Ovary (tissue), 10 donors: ENCODE measurements around the gene NDE1. TPM values are rescaled to one million over a fixed set of nuclear protein-coding genes. Genes with fewer than 3 reads are reported as not detected.

Experiments
- DNase-seq, 5 donors: peaks; one replicate each; pipeline ENCODE4 v3.0.0-alpha.2; 2019 to 2020
- H3K27ac ChIP-seq, 2 donors: fragments of 200-600 bp; one replicate each; pipeline versions ENCODE4 v1.5.1 to v1.8.0; 2019 to 2022
- H3K27me3 ChIP-seq: fragments of 200-600 bp; one replicate; pipeline ENCODE4 v1.8.0; 2022
- H3K36me3 ChIP-seq: fragments of 200-600 bp; sonication (generic); one replicate; pipeline ENCODE4 v1.5.1; 2019
- H3K4me1 ChIP-seq: one replicate; pipeline ENCODE4 v1.8.1; 2013; ENCODE audit warnings: mild to moderate bottlenecking, moderate library complexity; ENCODE audit not compliant: insufficient read depth
- H3K4me3 ChIP-seq: fragments of 200-600 bp; sonication (generic); one replicate; pipeline ENCODE4 v1.5.1; 2017
- H3K9me3 ChIP-seq, 2 donors: fragments of 200-600 bp in 1 of 2; sonication (generic) in 1 of 2; one replicate each; pipeline versions ENCODE4 v1.5.1 to v1.8.1; 2013 to 2019; ENCODE audit warnings: mild to moderate bottlenecking in 1 of 2, moderate library complexity in 1 of 2
- EP300 ChIP-seq: sonication (generic); formaldehyde crosslinking; IDR thresholded peaks from one replicate; pipeline ENCODE4 v1.6.1; 2017; ENCODE audit warnings: antibody characterized with exemption
- POLR2A ChIP-seq: fragments of 450-650 bp; IDR thresholded peaks from one replicate; pipeline ENCODE4 v1.6.1; 2017; ENCODE audit warnings: antibody characterized with exemption, mild to moderate bottlenecking, moderate library complexity
- WGBS, 3 donors: extraction: QIAGEN DNeasy Blood & Tissue Kit in 1 of 3; methylation state at CpG; one replicate each; pipeline versions ENCODE4 v1.1.5 to v1.1.7; 2013 to 2017; 5-methylcytosine and 5-hydroxymethylcytosine counted together
- intact Hi-C, 4 donors: fragments of 100-400 bp; cut with DNase I; formaldehyde crosslinking; loops; one replicate each; pipeline versions ENCODE4 v1.11.0 to v1.15.1; 2022 to 2023
- long read RNA-seq, 3 donors: library from polyadenylated mRNA in 2 of 3; unstranded in 2 of 3; transcript quantifications; one replicate each; pipeline ENCODE4 v2.0.0 and lab custom pipeline, GENCODE V29; 2021 to 2026
- polyA plus RNA-seq, 2 donors: library from polyadenylated mRNA; stranded (reverse); fragments of 200-250 nt in 1 of 2; fragments of 350-450 nt in 1 of 2; fragmentation: Illumina TruSeq in 1 of 2; extraction: RNeasy Lipid Tissue Mini Kit (QIAGEN cat#74804) in 1 of 2; gene quantifications; one replicate each; pipeline ENCODE4 v1.2.3, GENCODE V29; 2013 to 2014
- total RNA-seq, 7 donors: library from RNA; depleted of rRNA in 2 of 7; stranded (reverse); fragments of >200 nt in 2 of 7; fragmentation: NEBNext Ultra II Directional in 3 of 7; extraction: Animal tissue kit (Norgen Biotek cat#: 25700) in 3 of 7; gene quantifications; one replicate each; pipeline versions ENCODE4 v1.1.0 to v1.2.4, GENCODE V29; 2016 to 2023
- TF ChIP-seq, protein P1 (sequence below), 3 donors: fragments of 450-650 bp in 2 of 3; fragments of 200-600 bp in 1 of 3; IDR thresholded peaks; one replicate each; pipeline versions ENCODE4 v1.5.1 to v1.8.0; 2016 to 2022; ENCODE audit warnings: antibody characterized with exemption in 3 of 3, mild to moderate bottlenecking in 1 of 3
- donor health status: DM: no; HTN: no; CAD: no; lungs with moderate emphysema.
- donor health status: DM: no; HTN: no; CAD: no.
- donor health status: Bipolar disorder and iron deficiency.
- donor health status: DM: yes; HTN: yes; CAD: no.
- donor health status: DM: no; HTN: no; CAD: no.
- donor health status: DM: yes; HTN: yes; CAD: no.

The NDE1 gene
- total RNA-seq (10 to 100 TPM; 11.7 to 26.7 (median 22.4) TPM), polyA plus RNA-seq (10 to 100 TPM in 1 of 2 donors, 1 to 10 TPM in 1; 9.8 to 31.9 TPM)
- long read RNA-seq, donor 1, transcript NDE1-201 (9 exons, 3,221 nt): major isoform, 89 of 192 reads
- long read RNA-seq, donor 1, partial matches to known transcripts: 26 of 192 reads
- long read RNA-seq, donor 1, other reads (novel, unspliced or antisense): 77 of 192 reads
- long read RNA-seq, donor 2: 0 reads
- long read RNA-seq, donor 3, partial matches to known transcripts: 2 of 16 reads
- long read RNA-seq, donor 3, other reads (novel, unspliced or antisense): 10 of 16 reads

GRCh38 chr16:15650019-15650697 is at the start of gene NDE1:
Gene NDE1 (plus strand): TSS chr16:15650245. CDS start chr16:15664779, 14,534 bp downstream.
- peaks cover 4% of the 10 kb centered on the region for H3K4me1 ChIP-seq
- 1% methylated on average over 51 to 71 of the region's 71 CpGs for WGBS, 3 donors
- intact Hi-C loops: no loop called here

DNA sequence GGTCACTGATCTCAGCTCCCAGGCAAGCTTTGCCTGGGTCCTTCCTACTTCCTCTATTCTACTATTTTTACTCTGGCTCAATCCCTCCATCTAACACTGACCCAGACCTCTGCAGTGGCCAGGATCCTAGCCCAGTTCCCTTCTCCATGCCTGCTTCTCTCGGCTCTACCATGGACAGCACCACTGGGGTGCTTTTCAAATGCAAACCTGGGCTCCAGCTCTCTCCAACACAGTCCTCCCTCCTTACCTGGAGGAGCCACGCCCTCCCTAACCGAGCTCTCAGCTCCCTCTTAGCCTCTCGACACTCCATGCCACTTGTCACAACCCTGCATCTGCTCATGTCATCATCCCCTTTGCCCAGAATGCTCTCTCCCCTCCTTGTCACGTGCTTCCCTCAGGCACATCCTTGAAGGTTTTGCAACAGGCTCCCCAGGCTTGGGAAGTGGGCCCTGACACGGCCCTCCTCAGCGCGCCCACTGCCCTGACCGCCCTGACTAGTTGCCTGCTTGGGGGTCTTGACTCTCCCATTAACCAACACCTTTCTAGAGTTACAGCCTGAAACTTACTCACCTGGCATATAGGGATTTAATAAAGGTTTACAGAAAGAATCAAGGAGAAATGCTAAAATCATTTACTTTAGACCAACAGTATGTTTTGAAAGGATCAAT is 48.7 kb upstream of the NDE1 start:
- TF ChIP-seq POLR2A (no peak), EP300 (no peak)
- TF ChIP-seq, protein P1, sequence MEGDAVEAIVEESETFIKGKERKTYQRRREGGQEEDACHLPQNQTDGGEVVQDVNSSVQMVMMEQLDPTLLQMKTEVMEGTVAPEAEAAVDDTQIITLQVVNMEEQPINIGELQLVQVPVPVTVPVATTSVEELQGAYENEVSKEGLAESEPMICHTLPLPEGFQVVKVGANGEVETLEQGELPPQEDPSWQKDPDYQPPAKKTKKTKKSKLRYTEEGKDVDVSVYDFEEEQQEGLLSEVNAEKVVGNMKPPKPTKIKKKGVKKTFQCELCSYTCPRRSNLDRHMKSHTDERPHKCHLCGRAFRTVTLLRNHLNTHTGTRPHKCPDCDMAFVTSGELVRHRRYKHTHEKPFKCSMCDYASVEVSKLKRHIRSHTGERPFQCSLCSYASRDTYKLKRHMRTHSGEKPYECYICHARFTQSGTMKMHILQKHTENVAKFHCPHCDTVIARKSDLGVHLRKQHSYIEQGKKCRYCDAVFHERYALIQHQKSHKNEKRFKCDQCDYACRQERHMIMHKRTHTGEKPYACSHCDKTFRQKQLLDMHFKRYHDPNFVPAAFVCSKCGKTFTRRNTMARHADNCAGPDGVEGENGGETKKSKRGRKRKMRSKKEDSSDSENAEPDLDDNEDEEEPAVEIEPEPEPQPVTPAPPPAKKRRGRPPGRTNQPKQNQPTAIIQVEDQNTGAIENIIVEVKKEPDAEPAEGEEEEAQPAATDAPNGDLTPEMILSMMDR (IDR thresholded peaks at IDR 0.05): no peak
- DNase-seq: no peak
- Histone ChIP-seq H3K4me1 (no peaks in the 10 kb centered on the region), H3K4me3 (no peak overlapping the region), H3K27ac (no peak overlapping the region), H3K27me3 (no peaks in the 10 kb centered on the region), H3K9me3 (no peaks in the 10 kb centered on the region), H3K36me3 (no peaks in the 10 kb centered on the region)
- intact Hi-C loops: no loop called here
- 85 to 86% (median 86%) methylated on average over 9 of the region's 9 CpGs for WGBS, 3 donors

More at GRCh38 chr16:15650019-15650697, at the start of gene NDE1:
- Histone ChIP-seq H3K27me3 (no peaks in the 10 kb centered on the region), H3K27ac (peak within 1 kb of the TSS; percentile 77 to 89), H3K4me3 (peak within 1 kb of the TSS; percentile 73), H3K9me3 (no peaks in the 10 kb centered on the region), H3K36me3 (no peaks in the 10 kb centered on the region)
- TF ChIP-seq, protein P1 (IDR thresholded peaks at IDR 0.05): no peak
- peak; percentile 48 for TF ChIP-seq POLR2A
- peak; percentile 87 to 94 (median 91) for DNase-seq

DNA sequence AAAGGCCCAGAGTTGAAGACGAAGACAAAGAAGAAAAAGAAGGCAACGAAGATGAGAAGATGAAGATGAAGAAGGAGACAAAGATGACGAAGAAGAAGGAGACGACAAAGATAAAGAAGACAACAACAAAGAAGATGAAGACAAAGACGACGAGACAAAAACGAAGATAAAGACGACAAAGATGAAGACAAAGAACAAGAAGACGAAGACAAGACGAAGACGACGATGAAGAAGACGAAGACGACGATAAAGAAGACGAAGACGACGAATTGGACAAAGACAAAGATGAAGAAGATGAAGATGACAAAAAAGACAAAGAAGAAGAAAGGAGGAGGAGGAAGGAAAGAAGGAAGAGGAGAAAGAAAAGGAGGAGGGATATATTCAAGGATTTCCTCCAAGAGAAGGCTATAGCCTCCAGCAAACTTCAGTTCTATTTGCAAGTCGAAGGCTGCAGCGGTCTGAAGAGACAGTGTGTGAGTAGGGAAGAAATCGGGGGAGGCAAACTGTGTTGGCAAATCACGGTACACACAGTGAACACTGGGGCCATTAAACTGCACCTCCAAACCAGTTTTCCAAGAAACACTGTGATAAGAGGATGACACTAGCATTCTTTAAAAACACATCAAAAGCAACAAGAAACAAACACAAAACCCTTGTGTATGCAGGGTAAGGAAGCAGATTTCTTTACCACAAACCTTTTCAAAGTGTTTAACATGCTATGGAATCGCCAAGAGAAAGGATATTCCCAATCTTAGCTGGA is 47.6 kb upstream of the NDE1 start:
- H3K9me3 ChIP-seq: no peaks in the 10 kb centered on the region
- WGBS, 3 donors: 91 to 94% (median 94%) methylated on average over 23 of the region's 23 CpGs
- H3K27ac ChIP-seq: no peak overlapping the region
- TF ChIP-seq POLR2A (no peak), EP300 (no peak)
- TF ChIP-seq, protein P1 (IDR thresholded peaks at IDR 0.05): no peak
- H3K4me1 ChIP-seq: no peaks in the 10 kb centered on the region
- no peaks in the 10 kb centered on the region for H3K36me3 ChIP-seq
- intact Hi-C loops: no loop called here
- no peaks in the 10 kb centered on the region for H3K27me3 ChIP-seq
- no peak overlapping the region for H3K4me3 ChIP-seq
- DNase-seq: peak in 1 of 5 donors; percentile 1
